ENCODE results near the gene ZIC1.

Gene ZIC1

GRCh38 chr3:147426931-147427330, 17.8 kb downstream of the ZIC1 start:
- Mint-ChIP-seq H3K36me3 (peaks cover 5% of the 10 kb centered on the region), H3K9me3 (ENCODE audit: low read depth) (peaks cover 5% of the 10 kb centered on the region), H3K4me3 (no peak overlapping the region), H3K4me1 (ENCODE audit: low read depth) (no peaks in the 10 kb centered on the region), H3K27me3 (peaks cover 27% of the 10 kb centered on the region), H3K27ac (no peak overlapping the region)

GRCh38 chr3:147427746-147428145, 18.6 kb downstream of the ZIC1 start:
- Mint-ChIP-seq H3K4me1 (ENCODE audit: low read depth) (no peaks in the 10 kb centered on the region), H3K27ac (no peak overlapping the region), H3K4me3 (no peak overlapping the region), H3K9me3 (ENCODE audit: low read depth) (peaks cover under 1% of the 10 kb centered on the region), H3K36me3 (peaks cover 1% of the 10 kb centered on the region), H3K27me3 (peaks cover 19% of the 10 kb centered on the region)

GRCh38 chr3:147428326-147428725, 19.2 kb downstream of the ZIC1 start:
- Mint-ChIP-seq H3K36me3 (no peaks in the 10 kb centered on the region), H3K27ac (no peak overlapping the region), H3K4me1 (ENCODE audit: low read depth) (no peaks in the 10 kb centered on the region), H3K4me3 (no peak overlapping the region), H3K27me3 (peaks cover 18% of the 10 kb centered on the region), H3K9me3 (ENCODE audit: low read depth) (no peaks in the 10 kb centered on the region)

- H3K9me3 Mint-ChIP-seq (ENCODE audit: low read depth) = no peaks in the 10 kb centered on the region
- H3K27ac Mint-ChIP-seq = no peak overlapping the region
- no peaks in the 10 kb centered on the region for H3K4me1 Mint-ChIP-seq (ENCODE audit: low read depth)
- H3K4me3 Mint-ChIP-seq = no peak overlapping the region
- peaks cover 16% of the 10 kb centered on the region for H3K27me3 Mint-ChIP-seq
- no peaks in the 10 kb centered on the region for H3K36me3 Mint-ChIP-seq
Observed at GRCh38 chr3:147428754-147429153, 19.6 kb downstream of the ZIC1 start.

- H3K27me3 Mint-ChIP-seq = peaks cover 12% of the 10 kb centered on the region
- no peaks in the 10 kb centered on the region for H3K36me3 Mint-ChIP-seq
- no peaks in the 10 kb centered on the region for H3K4me1 Mint-ChIP-seq (ENCODE audit: low read depth)
- H3K9me3 Mint-ChIP-seq (ENCODE audit: low read depth) = no peaks in the 10 kb centered on the region
- no peak overlapping the region for H3K4me3 Mint-ChIP-seq
- no peak overlapping the region for H3K27ac Mint-ChIP-seq
Observed at GRCh38 chr3:147431751-147432150, 22.6 kb downstream of the ZIC1 start.

GRCh38 chr3:147447224-147447623, 38.1 kb downstream of the ZIC1 start:
- Mint-ChIP-seq H3K36me3 (no peaks in the 10 kb centered on the region), H3K27ac (no peak overlapping the region), H3K27me3 (peaks cover 2% of the 10 kb centered on the region), H3K4me1 (ENCODE audit: low read depth) (no peaks in the 10 kb centered on the region), H3K4me3 (no peak overlapping the region), H3K9me3 (ENCODE audit: low read depth) (no peaks in the 10 kb centered on the region)

GRCh38 chr3:147449669-147450068, 40.5 kb downstream of the ZIC1 start:
- Mint-ChIP-seq H3K27me3 (no peaks in the 10 kb centered on the region), H3K4me3 (no peak overlapping the region), H3K9me3 (ENCODE audit: low read depth) (no peaks in the 10 kb centered on the region), H3K36me3 (no peaks in the 10 kb centered on the region), H3K4me1 (ENCODE audit: low read depth) (no peaks in the 10 kb centered on the region), H3K27ac (no peak overlapping the region)

- Mint-ChIP-seq H3K27me3 (no peaks in the 10 kb centered on the region), H3K4me1 (ENCODE audit: low read depth) (no peaks in the 10 kb centered on the region), H3K27ac (no peak overlapping the region), H3K36me3 (no peaks in the 10 kb centered on the region), H3K9me3 (ENCODE audit: low read depth) (no peaks in the 10 kb centered on the region), H3K4me3 (no peak overlapping the region)
Observed at GRCh38 chr3:147458995-147459704, 50.0 kb downstream of the ZIC1 start.

GRCh38 chr3:147462856-147463255, 53.7 kb downstream of the ZIC1 start:
- Mint-ChIP-seq H3K27ac (no peak overlapping the region), H3K36me3 (no peaks in the 10 kb centered on the region), H3K27me3 (no peaks in the 10 kb centered on the region), H3K4me3 (no peak overlapping the region), H3K9me3 (ENCODE audit: low read depth) (no peaks in the 10 kb centered on the region), H3K4me1 (ENCODE audit: low read depth) (no peaks in the 10 kb centered on the region)
